HG03521 (cell line): Measurements from ENCODE around the gene UBQLN3.

ENCODE experiments used
- ATAC-seq: cut with Tn5 transposase; IDR thresholded peaks from one replicate; pipeline ENCODE4 v1.9.1; 2021; ENCODE audit warnings: mild to moderate bottlenecking, moderate library complexity; ENCODE audit not compliant: unreplicated experiment

Gene UBQLN3

GRCh38 chr11:5509803-5510202 is at the start of gene UBQLN3:
UBQLN3 (minus strand) TSS chr11:5509957; CDS start chr11:5509558, 399 bp downstream.
- no peak for ATAC-seq

DNA sequence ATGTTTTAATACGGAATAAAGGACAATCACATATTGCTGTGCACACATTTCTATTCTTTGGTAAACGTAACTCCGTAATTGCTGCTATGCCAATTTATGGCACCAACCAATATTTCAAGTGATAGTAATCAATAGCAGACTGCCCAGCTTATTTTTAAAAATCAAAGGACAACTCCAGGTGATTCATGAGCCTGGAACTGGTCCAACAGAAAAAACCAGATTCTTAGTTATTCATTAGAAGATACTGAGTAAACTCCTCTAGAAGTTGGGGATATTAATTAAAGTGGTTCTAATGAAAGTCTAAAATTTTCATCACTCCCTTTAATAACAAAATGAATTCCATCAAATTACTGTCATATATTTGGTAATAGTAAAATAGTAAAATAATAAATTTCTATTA is 48.0 kb upstream of the UBQLN3 start:
- no peak for ATAC-seq

DNA sequence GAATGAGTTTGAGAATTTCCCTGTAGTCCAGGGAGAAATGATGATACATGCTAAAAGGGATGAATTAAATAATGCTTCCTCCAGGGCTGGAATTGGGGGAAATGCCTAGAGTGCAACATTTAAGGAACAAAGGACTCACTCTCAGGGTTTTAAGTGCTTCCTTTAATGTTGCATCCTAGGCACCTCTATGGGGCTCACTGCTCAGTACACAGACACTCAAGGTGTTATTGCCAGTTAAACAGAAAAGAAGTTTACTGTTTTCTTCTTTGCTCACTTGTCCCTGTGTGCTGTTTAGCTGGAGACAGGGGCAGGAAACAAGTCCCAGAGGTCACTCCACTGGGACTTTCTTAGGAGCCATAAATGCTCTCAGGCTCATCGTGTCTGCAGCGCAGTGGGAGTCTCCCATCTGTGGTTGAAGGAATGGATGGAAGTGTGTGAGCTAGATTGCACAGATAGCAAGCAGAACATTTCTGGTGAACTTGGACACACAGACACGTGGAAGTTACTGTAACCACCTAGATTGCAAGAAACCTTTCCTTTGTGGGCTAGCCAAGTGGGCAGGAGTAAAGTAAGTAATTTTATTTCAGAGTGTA is 46.9 kb upstream of the UBQLN3 start:
- no peak for ATAC-seq

GRCh38 chr11:5553343-5553742 is 43.6 kb upstream of the UBQLN3 start:
- no peak for ATAC-seq

- no peak for ATAC-seq
Observed at GRCh38 chr11:5550440-5551095, 40.8 kb upstream of the UBQLN3 start.

DNA sequence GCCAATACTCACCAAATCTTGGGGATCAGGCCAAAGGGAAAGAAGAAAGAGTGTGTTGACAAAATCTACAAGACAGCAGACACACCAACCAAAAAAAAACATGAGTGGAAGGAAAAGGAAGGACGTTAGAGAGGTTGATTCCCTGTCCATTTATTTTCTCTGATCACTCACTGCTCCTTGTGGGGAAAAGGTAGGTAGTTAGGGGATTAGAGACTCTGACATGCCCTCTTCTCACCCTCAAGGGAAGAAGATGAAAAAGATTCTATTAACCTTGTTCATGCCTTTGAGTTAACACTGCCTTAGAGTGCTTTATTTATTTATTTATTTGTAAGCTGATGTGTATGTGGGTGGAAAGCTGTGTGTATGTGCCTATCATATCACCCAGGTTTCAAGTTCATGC is 38.7 kb upstream of the UBQLN3 start, which contains the start of gene OR52H1:
OR52H1 (minus strand) TSS at position 101 of the 400 bp plus-strand sequence. CDS start 3,035 bp downstream, outside the sequence.
- no peak for ATAC-seq

DNA sequence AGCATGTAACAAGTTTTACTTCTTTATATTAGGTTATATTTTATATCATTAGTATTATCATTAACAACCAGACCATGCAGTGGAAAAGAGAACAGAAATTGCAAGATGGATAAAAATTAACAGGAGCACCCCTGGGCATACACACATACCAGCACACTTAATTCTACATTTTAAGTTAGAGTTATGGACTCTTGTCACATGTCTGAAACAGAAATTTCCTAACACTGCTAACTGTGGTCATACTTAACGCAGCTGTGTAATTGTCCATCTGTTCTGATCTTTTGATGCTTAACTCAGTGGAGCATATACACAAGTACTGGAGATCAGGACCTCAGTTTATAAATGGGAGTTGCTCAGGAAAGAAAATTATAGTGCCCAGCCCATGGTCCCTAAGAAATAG is 38.2 kb upstream of the UBQLN3 start:
- no peak for ATAC-seq

DNA sequence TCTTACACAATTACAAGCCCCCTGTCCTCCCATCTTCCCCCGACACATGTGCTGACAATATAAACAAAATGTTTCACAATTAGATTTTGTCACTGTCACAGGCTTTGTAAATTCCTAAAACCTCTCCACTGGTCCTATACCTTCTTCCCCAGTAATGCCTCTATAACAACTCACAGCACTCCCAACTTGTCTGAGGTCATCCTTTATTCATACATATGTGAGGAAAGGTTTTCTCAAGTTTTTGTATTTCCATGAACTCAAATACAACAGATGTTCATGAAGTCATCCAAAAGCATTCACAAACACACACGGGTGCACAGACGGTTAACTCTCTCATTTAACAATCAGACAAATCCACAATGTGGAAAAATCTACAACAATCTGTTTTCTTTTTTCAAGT is 36.7 kb upstream of the UBQLN3 start:
- no peak for ATAC-seq

DNA sequence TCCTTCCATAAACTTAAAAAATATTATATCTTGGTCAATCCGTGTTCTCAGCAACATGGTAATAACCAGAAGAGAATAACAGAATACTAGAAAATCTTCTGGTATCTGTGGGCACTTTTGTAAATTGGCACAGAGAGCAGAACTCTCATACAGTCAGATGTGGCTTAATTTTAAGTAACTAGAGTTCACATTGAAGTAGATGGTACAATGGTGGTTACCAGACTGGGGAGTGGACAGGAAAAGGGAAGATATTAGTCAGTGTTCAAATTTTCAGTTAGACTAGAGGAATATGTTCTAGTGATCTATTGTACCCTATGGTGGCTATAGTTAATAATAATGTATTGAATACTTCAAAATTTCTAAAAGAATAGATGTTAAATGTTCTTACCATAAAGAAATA is 31.7 kb upstream of the UBQLN3 start:
- no peak for ATAC-seq

GRCh38 chr11:5536482-5536881 is 26.7 kb upstream of the UBQLN3 start:
- no peak for ATAC-seq

DNA sequence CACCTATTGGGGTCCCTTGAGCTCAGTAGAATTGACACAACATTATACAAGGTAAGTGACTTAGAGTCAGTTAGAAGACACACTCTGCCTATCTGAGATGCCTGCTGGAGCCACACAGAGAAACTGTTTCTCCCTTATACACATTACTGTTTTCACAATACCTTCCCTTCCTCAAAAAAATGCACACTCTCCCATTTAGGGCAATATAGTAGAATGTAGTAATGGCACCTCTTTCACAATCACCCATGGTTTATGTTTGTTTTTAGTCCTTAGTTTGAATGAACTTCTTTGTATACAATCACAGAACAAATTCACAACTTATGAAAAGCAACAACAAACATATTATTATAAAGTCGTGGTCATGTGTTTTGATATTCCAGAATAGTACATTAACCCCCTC is 24.3 kb upstream of the UBQLN3 start:
- ATAC-seq, result no peak

DNA sequence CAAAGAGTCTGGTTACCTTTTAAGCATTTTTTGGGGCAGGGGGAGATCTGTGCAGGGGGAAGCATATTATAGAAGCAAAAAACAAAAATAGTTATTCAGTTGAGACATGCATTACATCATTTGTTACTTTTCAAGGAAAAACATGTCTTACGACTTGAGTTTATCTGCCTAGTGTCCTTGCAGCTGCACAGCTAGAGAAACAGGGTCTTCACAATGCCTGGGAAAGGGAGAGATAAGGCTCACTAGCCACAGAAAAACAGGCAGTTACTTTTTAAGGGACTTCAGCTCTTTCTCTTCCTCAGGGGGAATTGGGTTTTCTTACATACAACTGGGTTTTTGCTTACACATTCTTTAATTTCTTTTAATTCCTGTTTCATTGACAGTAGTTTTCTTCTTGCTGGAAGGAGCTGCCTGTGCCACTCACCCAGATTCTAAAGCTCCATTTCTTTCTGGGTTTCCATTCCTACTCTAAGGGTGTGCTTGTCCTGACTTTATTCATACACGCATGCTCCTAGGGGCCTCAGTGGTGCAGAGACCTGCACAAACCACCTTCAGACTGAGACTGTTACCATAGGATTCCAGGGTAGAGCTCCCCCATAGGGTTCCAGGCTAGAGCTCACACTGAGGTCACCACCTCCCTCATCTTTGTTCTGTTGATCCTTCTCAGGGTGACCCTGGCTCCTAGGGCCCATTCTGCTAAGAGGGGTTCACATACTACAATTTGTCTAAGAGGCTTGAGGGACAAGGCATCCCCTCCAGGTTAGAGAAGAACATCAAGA is 21.5 kb upstream of the UBQLN3 start:
- ATAC-seq, result no peak

DNA sequence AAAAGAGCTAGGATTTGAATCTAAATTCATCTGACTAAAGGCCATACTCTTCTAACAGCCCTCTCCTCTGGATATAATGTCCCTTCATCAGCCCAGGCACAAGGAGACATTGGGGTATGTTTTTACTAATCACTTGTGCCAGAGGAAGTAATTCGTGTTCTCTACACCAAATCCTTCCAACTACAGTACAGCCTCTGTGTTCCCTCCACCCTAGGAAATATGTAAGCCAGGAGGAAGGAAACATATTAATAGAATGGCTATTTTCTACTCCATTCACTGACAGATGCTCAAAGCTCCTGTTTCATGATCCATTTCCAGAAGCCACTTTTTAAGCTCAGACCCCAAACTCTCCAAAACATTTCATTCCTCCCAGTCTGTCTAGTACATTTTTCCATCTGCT is 18.7 kb upstream of the UBQLN3 start:
- no peak for ATAC-seq

GRCh38 chr11:5527716-5528115 is 18.0 kb upstream of the UBQLN3 start:
- ATAC-seq, result no peak

- no peak for ATAC-seq
Observed at GRCh38 chr11:5524756-5525155, 15.0 kb upstream of the UBQLN3 start.

DNA sequence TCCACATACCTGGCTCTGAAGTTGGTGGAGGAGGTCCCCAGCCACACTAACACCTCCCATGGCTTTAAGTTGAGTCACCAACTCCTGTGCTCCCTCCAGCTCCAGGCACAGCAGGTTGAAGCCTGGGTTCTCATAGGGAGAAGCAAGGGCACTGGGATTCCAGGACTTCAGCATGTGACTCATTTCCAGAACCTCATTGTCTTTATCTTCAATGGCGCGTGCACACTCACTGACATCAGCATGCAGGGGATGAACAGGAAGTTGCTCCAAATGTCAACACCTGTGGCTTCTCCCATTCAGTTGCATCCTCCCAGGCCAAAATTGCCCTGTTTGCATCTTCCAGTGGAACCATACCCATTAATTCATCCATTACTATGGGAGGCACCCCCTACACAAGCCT is 12.6 kb upstream of the UBQLN3 start:
- ATAC-seq, result no peak

GRCh38 chr11:5521540-5521939 is 11.8 kb upstream of the UBQLN3 start:
- no peak for ATAC-seq

- no peak for ATAC-seq
Observed at GRCh38 chr11:5516599-5516998, 6.8 kb upstream of the UBQLN3 start, which contains the start of gene UBQLNL. UBQLNL (minus strand) TSS chr11:5516699; CDS start chr11:5516441, 258 bp downstream.

GRCh38 chr11:5514841-5515240 is 5.1 kb upstream of the UBQLN3 start:
- ATAC-seq, result no peak

GRCh38 chr11:5508605-5509004 is 1.2 kb downstream of the UBQLN3 start:
- ATAC-seq, result no peak

DNA sequence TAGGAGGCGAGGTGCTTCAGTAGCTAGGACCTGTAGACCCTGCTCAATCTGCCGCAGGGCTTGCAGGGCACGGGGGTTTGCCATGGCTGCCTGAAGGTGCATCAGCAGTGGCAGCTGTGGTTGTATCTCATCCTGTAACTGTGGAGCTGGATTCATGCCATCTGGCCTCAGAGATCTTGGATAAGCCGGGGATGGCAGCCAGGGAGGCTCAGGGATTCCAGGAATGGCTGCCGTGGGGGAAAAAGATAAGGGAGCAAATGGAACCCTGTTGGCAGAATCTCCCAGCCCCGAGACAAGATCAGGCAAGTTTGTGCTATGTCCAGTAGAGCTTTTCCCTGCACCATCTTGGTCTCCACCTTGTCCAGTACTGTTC is 1.8 kb downstream of the UBQLN3 start:
- ATAC-seq, result no peak
